ENCODE measurements around the gene PAX4.
"Not testable (repeated sequence)": the region's sequence is repeated elsewhere in the genome, so short reads cannot be mapped to it uniquely, and the experiment has no call there.

The PAX4 gene

DNA sequence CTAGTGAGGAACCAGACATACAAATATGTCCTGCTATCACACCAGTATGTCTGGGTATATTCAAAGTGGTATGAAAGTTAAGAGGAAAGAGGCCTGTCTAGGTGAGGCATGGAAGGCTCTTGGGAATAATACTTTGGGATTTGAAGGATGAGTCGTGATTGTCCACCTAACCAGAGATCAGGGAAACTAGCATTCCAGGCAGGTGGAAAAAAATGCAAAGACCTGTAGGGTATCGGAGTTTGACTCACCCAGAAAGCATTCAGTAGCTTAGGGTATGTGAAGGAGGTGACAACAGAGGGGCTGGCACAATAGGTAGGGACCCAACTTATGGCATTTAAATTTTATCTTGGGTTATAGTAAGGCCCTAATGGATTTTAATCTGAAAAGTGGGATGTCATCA lies 31.6 kb downstream of the PAX4 start:
- DNase-seq (ENCODE audit: low read depth in 2 of 2, low spot score in 1 of 2): no peak

DNA sequence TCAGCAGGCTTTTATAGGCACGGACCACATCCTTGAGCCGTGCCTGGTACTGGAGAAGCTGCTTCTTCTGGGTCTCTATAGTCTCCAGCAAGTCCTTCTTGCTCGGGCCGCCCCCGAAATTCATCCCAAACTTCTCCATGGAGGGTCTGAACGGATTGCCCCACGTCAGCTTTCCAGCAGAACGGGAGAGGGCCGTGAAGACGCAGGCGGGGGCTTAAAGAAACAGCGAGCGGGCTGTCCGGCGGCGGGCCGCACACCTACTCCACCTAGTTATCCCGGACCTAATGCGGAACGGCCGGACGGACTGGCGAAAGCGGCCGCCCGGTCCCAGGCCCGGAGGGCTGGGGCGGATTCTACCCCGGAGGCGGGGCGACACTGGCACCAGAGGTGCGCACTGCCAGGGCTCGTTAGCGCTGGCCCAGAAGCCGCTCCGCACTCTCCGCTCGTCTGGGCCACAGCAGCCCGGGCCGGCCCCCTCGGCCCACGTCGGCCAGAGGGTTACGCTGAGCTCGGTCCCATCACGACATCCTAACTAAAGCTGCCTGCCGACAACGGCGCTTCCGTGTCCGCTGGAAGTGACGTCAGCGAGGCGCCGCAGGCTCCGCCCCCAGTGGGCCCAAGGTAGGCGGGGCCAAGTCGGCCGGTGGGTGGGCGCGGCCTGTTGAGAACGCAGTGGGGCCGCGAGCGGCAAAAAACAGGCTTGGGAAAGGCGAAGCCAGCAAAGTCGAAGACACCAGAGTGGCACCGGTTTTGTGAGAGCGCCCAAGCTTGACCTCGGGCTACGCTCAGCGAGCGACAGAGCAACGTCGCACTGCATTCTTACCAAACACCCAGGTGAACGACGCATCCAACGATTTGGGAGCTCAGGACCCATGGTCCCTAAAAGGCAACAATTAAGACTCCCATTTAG lies 32.6 kb downstream of the PAX4 start, which contains the start of gene GCC1:
Gene GCC1 (minus strand): TSS at position 553 of the 910 bp plus-strand sequence. CDS start 414 bp downstream, at position 139.
- peak; percentile 88 to 90 for DNase-seq (ENCODE audit: low read depth in 2 of 2, low spot score in 1 of 2)

- DNase-seq (ENCODE audit: low read depth in 2 of 2, low spot score in 1 of 2): no peak
Measured at GRCh38 chr7:127584648-127585043, 33.3 kb downstream of the PAX4 start.

DNA sequence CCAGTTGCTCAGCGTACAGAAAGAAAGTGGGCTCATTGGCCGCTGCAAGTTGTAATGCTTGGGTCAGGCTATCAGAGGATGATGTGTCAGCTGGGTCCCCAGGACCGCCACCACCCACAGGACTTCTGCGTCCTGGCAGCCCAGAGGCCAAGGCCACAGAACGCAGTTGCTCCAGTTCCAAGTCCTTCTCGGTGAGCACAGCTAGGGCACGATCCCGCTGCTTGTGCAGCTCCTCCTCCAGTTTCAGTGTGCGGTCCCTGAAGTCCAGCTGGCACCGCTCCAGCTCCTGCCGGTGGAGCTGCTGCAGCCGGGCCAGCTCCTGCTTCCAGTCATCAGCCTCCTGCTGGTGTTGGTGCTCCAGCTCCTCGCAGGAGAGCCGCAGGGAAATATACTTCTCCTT lies 35.6 kb downstream of the PAX4 start:
- no peak for DNase-seq (ENCODE audit: low read depth in 2 of 2, low spot score in 1 of 2)

GRCh38 chr7:127581716-127582115 lies 36.2 kb downstream of the PAX4 start:
- DNase-seq (ENCODE audit: low read depth in 2 of 2, low spot score in 1 of 2): no peak

GRCh38 chr7:127580612-127581011 lies 37.3 kb downstream of the PAX4 start:
- no peak for DNase-seq (ENCODE audit: low read depth in 2 of 2, low spot score in 1 of 2)

DNA sequence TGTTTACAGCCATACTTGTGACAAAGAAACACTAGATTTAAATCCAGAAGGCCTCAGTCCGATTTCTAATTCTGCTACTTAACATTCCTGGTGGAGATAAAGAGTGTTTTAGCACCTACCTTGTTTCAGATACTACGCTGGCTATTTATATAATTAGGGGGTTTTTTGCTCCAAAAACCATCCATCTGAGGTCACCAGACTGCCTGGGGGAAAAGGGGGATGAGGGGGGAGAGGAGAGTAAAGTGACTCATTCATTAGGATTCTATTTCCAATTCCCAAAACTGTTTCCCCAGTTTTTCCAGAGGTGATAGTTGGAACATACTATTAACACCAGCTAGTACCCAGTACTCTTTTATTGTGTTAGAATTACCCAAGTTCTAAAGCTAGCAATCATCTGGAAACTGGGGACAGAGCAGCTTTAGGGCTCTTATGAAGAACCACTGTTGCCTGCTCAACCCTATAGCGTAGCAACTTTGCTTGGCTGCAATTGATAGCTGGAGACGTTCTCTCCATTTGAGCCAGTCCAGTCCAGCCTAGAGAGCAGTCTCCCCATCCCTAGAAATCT lies 39.1 kb downstream of the PAX4 start:
- DNase-seq (ENCODE audit: low read depth in 2 of 2, low spot score in 1 of 2): no peak

DNA sequence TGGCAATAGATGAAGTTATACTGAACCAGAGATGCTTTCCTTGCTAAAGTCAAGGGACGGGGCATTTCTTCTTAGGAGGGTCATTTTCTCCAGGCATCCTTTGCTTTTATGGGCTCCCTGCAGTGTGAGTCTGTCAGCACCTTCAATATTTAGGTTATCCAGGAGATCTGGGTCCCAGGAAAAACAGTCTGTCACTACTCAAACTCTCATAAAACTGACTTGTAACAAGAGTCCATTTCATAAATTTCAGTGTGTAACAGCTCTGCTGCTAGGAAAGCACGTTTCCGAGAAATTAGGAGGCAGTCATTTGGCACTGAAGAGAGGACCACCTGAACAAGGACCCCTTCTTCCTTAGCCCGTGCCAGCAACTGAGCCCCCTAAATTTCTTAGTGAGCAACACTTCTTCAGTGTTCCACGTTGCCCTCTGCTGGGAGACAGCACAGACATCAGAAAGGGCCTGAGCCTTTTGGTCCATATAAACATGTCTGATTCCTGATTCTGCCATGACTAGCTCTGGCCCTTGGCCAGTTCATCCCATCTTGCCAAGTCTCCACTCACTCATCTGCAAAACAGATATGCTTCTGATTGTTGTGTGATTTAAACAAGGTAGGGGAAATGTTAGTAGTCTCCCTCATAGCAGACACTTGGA lies 39.8 kb downstream of the PAX4 start:
- no peak for DNase-seq (ENCODE audit: low read depth in 2 of 2, low spot score in 1 of 2)

- no peak for DNase-seq (ENCODE audit: low read depth in 2 of 2, low spot score in 1 of 2)
Measured at GRCh38 chr7:127571741-127572505, 46.0 kb downstream of the PAX4 start.

DNA sequence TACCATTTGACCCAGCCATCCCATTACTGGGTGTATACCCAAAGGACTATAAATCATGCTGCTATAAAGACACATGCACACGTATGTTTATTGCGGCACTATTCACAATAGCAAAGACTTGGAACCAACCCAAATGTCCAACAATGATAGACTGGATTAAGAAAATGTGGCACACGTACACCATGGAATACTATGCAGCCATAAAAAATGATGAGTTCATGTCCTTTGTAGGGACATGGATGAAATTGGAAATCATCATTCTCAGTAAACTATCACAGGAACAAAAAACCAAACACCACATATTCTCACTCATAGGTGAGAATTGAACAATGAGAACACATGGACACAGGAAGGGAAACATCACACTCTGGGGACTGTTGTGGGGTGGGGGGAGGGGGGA lies 49.9 kb downstream of the PAX4 start:
- not testable (repeated sequence) for DNase-seq (ENCODE audit: low read depth in 2 of 2, low spot score in 1 of 2)

DNA sequence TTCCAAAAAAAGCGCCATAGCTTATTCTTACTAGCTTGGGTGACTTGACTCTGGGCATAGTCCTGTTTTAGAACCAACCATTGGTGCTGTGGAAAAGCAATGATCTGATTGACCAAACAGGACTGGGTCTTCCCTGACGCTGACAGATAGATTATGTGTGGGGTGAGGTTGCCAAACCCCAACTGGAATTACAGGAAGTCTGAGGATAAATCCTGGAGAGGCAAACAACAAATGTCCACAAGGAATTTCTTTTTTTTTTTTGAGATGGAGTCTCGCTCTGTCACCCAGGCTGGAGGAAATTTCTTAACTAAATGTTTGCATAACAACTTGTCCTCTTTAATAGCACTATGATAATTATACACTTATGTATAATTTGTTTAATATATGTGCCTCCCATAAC lies 51.7 kb downstream of the PAX4 start:
- no peak for DNase-seq (ENCODE audit: low read depth in 2 of 2, low spot score in 1 of 2)

Measured in stimulated activated CD8-positive, alpha-beta memory T cell treated with anti-CD3 and anti-CD28 coated beads, Interleukin-4, amount 100 ng/mL, for 1 hour (primary cell).